HEK293 (cell line): Measurements from ENCODE around the gene HS3ST5.

ENCODE experiments used
- CTCF ChIP-seq: fragments of 450-650 bp; formaldehyde crosslinking; IDR thresholded peaks from 2 replicates; pipeline ENCODE4 v1.5.1; 2016; ENCODE audit warnings: missing biosample characterization, missing genetic modification characterization
- GLI2 ChIP-seq: fragments of 450-650 bp; formaldehyde crosslinking; IDR thresholded peaks from 2 replicates; pipeline ENCODE4; 2017; ENCODE audit warnings: missing biosample characterization, missing genetic modification characterization, low read depth, borderline replicate concordance
- PRDM4 ChIP-seq: fragments of 450-650 bp; formaldehyde crosslinking; IDR thresholded peaks from 2 replicates; pipeline ENCODE4 v1.5.1; 2017; ENCODE audit warnings: missing biosample characterization, missing genetic modification characterization
- TRIM28 ChIP-seq: IDR thresholded peaks from 2 replicates; pipeline ENCODE4 v1.6.1; 2011; ENCODE audit warnings: low read length, control low read depth, borderline replicate concordance
- ZBTB1 ChIP-seq: fragments of 450-650 bp; formaldehyde crosslinking; IDR thresholded peaks from 2 replicates; pipeline ENCODE4 v1.5.1; 2016; ENCODE audit warnings: missing biosample characterization, missing genetic modification characterization
- ZBTB11 ChIP-seq: fragments of 450-650 bp; formaldehyde crosslinking; conservative IDR thresholded peaks from 2 replicates; pipeline ENCODE4 v1.5.1; 2016; ENCODE audit warnings: low read depth, missing biosample characterization, missing genetic modification characterization
- ZFP37 ChIP-seq: fragments of 450-650 bp; formaldehyde crosslinking; IDR thresholded peaks from 2 replicates; pipeline ENCODE4 v1.5.1; 2016; ENCODE audit warnings: missing biosample characterization, missing genetic modification characterization
- ZNF114 ChIP-seq: fragments of 450-650 bp; formaldehyde crosslinking; IDR thresholded peaks from 2 replicates; pipeline ENCODE4 v1.5.0; 2017; ENCODE audit warnings: missing biosample characterization, missing genetic modification characterization
- ZNF223 ChIP-seq: fragments of 450-650 bp; formaldehyde crosslinking; IDR thresholded peaks from 2 replicates; pipeline ENCODE4 v1.5.1; 2016; ENCODE audit warnings: missing biosample characterization, missing genetic modification characterization
- ZNF398 ChIP-seq: fragments of 450-650 bp; formaldehyde crosslinking; IDR thresholded peaks from 2 replicates; pipeline ENCODE4 v1.5.1; 2017; ENCODE audit warnings: missing biosample characterization, missing genetic modification characterization
- ZNF791 ChIP-seq: fragments of 450-650 bp; formaldehyde crosslinking; IDR thresholded peaks from 2 replicates; pipeline ENCODE4 v1.5.1; 2016; ENCODE audit warnings: missing biosample characterization, missing genetic modification characterization

GRCh38 chr6:114061741-114062140 is 281.1 kb downstream of the HS3ST5 start:
- TF ChIP-seq ZBTB1 (tag by site-specific recombination): no peak
- no peak for TF ChIP-seq ZNF398 (tag by site-specific recombination)
- no peak for TF ChIP-seq TRIM28
- no peak for TF ChIP-seq ZNF791 (tag by site-specific recombination)
- TF ChIP-seq ZNF114 (tag by site-specific recombination): no peak
- TF ChIP-seq ZBTB11 (tag by site-specific recombination): no peak
- TF ChIP-seq ZFP37: no peak
- TF ChIP-seq CTCF (tag by site-specific recombination): no peak
- TF ChIP-seq PRDM4 (tag by site-specific recombination): no peak
- no peak for TF ChIP-seq ZNF223 (tag by site-specific recombination)
- no peak for TF ChIP-seq GLI2 (tag by site-specific recombination)
